Upper lobe of right lung (tissue), 1 donor: ENCODE results near the gene TICAM1. TPM values are rescaled to one million over a fixed set of nuclear protein-coding genes. Genes with fewer than 3 reads are reported as not detected.
"Not testable (repeated sequence)": the region's sequence is repeated elsewhere in the genome, so short reads cannot be mapped to it uniquely, and the experiment has no call there.

Experiments
- ATAC-seq: fragments of 200-7000 bp; cut with Tn5 transposase; one replicate; pipeline ENCODE4 v1.9.1; 2020; ENCODE audit warnings: mild to moderate bottlenecking, moderate library complexity
- DNase-seq: peaks from one replicate; pipeline ENCODE4 v3.0.0-alpha.2; 2020
- H3K27ac ChIP-seq: fragments of 200-600 bp; one replicate; pipeline ENCODE4 v1.8.0; 2022
- H3K27me3 ChIP-seq: fragments of 200-600 bp; one replicate; pipeline ENCODE4 v1.8.0; 2022; ENCODE audit warnings: mild to moderate bottlenecking
- H3K36me3 ChIP-seq: fragments of 200-600 bp; one replicate; pipeline ENCODE4 v1.8.0; 2022
- H3K4me1 ChIP-seq: fragments of 200-600 bp; one replicate; pipeline ENCODE4 v1.8.0; 2022
- H3K4me3 ChIP-seq: fragments of 200-600 bp; one replicate; pipeline ENCODE4 v1.8.0; 2022; ENCODE audit warnings: mild to moderate bottlenecking
- H3K9me3 ChIP-seq: fragments of 200-600 bp; one replicate; pipeline ENCODE4 v1.8.0; 2022
- CTCF ChIP-seq: fragments of 200-600 bp; IDR thresholded peaks from one replicate; pipeline ENCODE4 v1.8.0; 2022; ENCODE audit warnings: antibody characterized with exemption
- intact Hi-C: fragments of 100-400 bp; cut with DNase I; formaldehyde crosslinking; loops from one replicate; pipeline ENCODE4 v1.11.0; 2022
- total RNA-seq: library from RNA; stranded (reverse); fragmentation: NEBNext Ultra II Directional; extraction: Animal tissue kit (Norgen Biotek cat#: 25700); gene quantifications from one replicate; pipeline ENCODE4 v1.2.1, GENCODE V29; 2021
- donor health status: DM: no; HTN: yes; CAD: no; lungs with severe emphysema.

The TICAM1 gene
- total RNA-seq, 1 donor from 2014 or later, result 16.6 TPM

DNA sequence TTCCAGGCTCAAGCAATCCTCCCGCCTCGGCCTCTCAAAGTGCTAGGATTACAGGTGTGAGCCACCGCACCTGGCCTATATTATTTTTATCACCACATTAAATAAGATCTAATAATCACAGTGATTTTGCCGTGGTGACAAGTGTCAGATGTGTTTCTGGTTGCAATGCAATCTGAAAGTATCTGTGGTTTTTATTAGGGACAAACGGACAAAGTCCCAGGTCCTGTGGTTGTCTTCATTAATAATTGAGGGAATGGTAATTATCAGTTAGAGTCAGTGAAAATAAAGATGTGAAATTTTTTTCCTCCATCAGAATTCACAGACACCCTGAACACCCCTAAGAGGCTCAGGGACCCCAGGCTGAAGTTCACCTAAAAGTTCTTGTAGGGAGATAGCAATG is 1.3 kb upstream of the TICAM1 start:
- intact Hi-C loops, result no loop called here
- H3K27ac ChIP-seq, result no peak overlapping the region
- TF ChIP-seq CTCF, result no peak
- DNase-seq, result no peak
- H3K9me3 ChIP-seq, result no peaks in the 10 kb centered on the region
- ATAC-seq, result no peak
- H3K36me3 ChIP-seq, result peaks cover 3% of the 10 kb centered on the region
- peaks cover 15% of the 10 kb centered on the region for H3K4me1 ChIP-seq
- no peaks in the 10 kb centered on the region for H3K27me3 ChIP-seq
- no peak overlapping the region for H3K4me3 ChIP-seq

DNA sequence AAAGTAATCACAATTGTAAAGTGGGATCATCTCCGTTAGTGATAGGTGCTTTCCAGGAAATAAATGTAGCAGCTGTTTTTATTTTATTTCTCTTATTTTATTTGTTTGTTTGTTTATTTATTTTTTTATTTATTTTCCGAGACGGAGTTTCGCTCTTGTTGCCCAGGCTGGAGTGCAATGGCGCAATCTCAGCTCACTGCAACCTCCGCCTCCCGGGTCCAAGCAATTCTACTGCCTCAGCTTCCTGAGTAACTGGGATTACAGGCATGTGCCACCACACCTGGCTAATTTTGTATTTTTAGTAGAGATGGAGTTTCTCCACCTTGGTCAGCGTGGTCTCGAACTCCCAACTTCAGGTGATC is 448 bp upstream of the TICAM1 start:
- H3K9me3 ChIP-seq, H3K36me3 ChIP-seq, intact Hi-C loops, H3K27me3 ChIP-seq, DNase-seq, ATAC-seq: not testable (repeated sequence)
- Histone ChIP-seq H3K27ac (peak overlapping the region; percentile 94), H3K4me3 (peak overlapping the region; percentile 92), H3K4me1 (peaks cover 15% of the 10 kb centered on the region)

DNA sequence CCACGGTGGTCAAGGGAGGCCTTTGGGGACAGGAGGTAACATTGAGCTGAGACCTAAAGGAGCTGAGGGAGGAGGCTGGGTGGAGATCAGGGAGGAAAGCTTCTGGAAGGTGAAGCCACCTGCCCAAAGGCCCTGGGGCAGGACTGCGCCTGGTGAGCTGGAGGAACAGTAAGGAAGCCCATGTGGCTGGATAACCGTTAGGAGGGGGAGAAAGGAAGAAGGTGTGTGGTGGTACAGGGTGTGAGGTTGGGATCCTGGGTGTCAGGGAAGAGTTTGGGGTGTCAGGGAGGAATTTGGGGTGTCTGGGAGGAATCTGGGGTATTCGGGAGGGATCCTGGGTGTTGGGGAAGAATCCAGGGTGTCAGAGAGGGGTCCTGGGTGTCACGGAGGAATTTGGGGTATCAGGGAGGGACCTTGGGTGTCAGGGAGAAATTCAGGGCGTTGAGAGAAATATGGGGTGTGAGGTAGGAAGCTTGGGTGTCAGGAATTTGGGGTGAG is 695 bp downstream of the TICAM1 start:
- no peak for TF ChIP-seq CTCF
- intact Hi-C loops, result no loop called here
- no peaks in the 10 kb centered on the region for H3K9me3 ChIP-seq
- peaks cover 15% of the 10 kb centered on the region for H3K4me1 ChIP-seq
- no peaks in the 10 kb centered on the region for H3K27me3 ChIP-seq
- peak overlapping the region; percentile 92 for H3K4me3 ChIP-seq
- H3K27ac ChIP-seq, result peak overlapping the region; percentile 94
- ATAC-seq, result peak; percentile 13
- H3K36me3 ChIP-seq, result no peaks in the 10 kb centered on the region
- no peak for DNase-seq

DNA sequence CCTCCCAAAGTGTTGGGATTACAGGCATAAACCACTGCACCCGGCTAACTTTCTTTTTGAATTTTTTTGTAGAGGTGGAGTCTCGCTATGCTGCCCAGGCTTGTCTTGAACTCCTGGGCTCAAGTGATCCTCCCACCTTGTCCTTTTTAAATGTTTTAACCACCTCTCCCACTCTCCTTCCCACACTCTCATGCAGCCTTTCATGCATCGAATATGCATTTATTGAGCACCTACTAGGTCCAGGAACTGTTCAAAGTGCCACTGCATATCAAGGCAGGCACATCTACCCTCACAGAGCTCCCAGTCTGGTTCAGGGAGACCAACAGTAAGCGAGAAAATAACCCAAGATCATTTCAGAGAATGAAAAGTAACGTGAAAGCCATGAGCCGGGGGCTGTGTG is 1.2 kb downstream of the TICAM1 start:
- no peak for ATAC-seq
- peak overlapping the region; percentile 92 for H3K4me3 ChIP-seq
- H3K36me3 ChIP-seq, result no peaks in the 10 kb centered on the region
- TF ChIP-seq CTCF, result no peak
- DNase-seq, result no peak
- intact Hi-C loops, result no loop called here
- no peaks in the 10 kb centered on the region for H3K9me3 ChIP-seq
- H3K4me1 ChIP-seq, result peaks cover 15% of the 10 kb centered on the region
- peak overlapping the region; percentile 94 for H3K27ac ChIP-seq
- no peaks in the 10 kb centered on the region for H3K27me3 ChIP-seq

DNA sequence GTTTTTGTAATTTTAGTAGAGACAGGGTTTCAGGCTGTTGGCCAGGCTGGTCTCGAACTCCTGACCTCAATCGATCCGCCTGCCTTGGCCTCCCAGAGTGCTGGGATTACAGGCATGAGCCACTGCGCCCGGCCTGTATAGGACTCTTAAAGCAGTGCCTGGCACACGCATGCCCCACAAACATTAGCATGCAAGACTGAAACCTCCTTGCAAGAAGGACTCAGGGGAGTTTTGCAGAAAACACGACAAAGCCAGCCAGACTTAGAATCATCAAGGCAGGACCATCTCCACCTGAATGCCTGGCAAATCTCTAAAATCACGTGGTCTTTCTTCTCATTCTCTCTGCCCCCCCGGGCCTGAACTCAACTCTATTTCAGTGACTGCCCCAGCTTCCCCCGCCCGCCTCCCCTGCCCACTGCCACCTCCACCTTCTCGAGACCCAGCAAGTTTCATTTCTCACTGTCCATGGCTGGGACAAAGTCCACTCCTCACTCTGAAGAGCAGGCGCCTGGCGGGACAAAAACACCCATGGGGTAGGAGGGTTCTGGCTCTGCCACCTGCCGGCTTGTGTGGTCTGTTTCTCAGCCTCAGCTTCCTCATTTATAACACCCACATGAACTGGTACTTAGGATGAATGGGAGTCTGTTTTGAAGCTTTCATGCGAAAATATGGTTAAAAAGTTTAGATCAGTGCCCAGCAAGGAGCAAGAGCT is 2.4 kb downstream of the TICAM1 start:
- intact Hi-C loops, result no loop called here
- no peaks in the 10 kb centered on the region for H3K36me3 ChIP-seq
- no peak overlapping the region for H3K27ac ChIP-seq
- ATAC-seq, result peak; percentile 21
- TF ChIP-seq CTCF, result no peak
- DNase-seq, result no peak
- H3K27me3 ChIP-seq, result no peaks in the 10 kb centered on the region
- H3K4me1 ChIP-seq, result peaks cover 15% of the 10 kb centered on the region
- no peak overlapping the region for H3K4me3 ChIP-seq
- no peaks in the 10 kb centered on the region for H3K9me3 ChIP-seq

- H3K27ac ChIP-seq, result no peak overlapping the region
- H3K4me3 ChIP-seq, result no peak overlapping the region
- DNase-seq, result no peak
- intact Hi-C loops, result no loop called here
- no peaks in the 10 kb centered on the region for H3K36me3 ChIP-seq
- H3K9me3 ChIP-seq, result no peaks in the 10 kb centered on the region
- H3K4me1 ChIP-seq, result no peaks in the 10 kb centered on the region
- H3K27me3 ChIP-seq, result no peaks in the 10 kb centered on the region
- no peak for ATAC-seq
- TF ChIP-seq CTCF, result no peak
Observed at GRCh38 chr19:4823577-4823976, 7.9 kb downstream of the TICAM1 start.

DNA sequence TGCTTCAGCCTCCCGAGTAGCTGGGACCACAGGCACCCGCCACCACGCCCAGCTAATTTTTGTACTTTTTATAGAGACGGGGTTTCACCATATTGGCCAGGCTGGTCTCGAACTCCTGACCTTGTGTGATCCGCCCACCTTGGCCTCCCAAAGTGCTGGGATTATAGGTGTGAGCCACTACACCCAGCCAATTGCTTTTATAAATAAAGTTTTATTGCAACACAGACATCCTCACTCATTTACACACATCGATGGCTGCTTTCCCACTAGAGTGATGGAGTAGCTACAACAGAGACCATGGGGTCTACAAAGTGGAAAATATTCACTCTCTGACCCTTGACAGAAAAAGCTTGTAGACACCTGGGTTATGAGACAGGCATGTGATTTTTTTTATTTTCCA is 9.2 kb downstream of the TICAM1 start:
- ATAC-seq, intact Hi-C loops: not testable (repeated sequence)

More for the DNA sequence above, 9.2 kb downstream of the TICAM1 start:
- H3K4me1 ChIP-seq, H3K4me3 ChIP-seq, H3K36me3 ChIP-seq, H3K27ac ChIP-seq, H3K27me3 ChIP-seq, DNase-seq, H3K9me3 ChIP-seq: not testable (repeated sequence)
